Dermis blood vessel endothelial cell (primary cell): ENCODE results near the gene ABHD17C. TPM values are rescaled to one million over a fixed set of nuclear protein-coding genes. Genes with fewer than 3 reads are reported as not detected.
A peak's percentile ranks its signal among the peaks of the same experiment; 100 is the strongest.

Experiments
- DNase-seq: peaks from one replicate; pipeline ENCODE4 v3.0.0; 2010
- total RNA-seq: library from RNA; depleted of rRNA; stranded (reverse); fragments of >200 nt; gene quantifications from 2 replicates; pipeline ENCODE4 v1.2.3, GENCODE V29; 2014

The ABHD17C gene
- total RNA-seq, 1 donor from 2014 or later, result 4.6 TPM

- DNase-seq, result no peak
Measured at GRCh38 chr15:80790236-80790635, 95.1 kb downstream of the ABHD17C start.

- no peak for DNase-seq
Measured at GRCh38 chr15:80791004-80791403, 95.9 kb downstream of the ABHD17C start.

- DNase-seq, result no peak
Measured at GRCh38 chr15:80796407-80796806, 101.3 kb downstream of the ABHD17C start.

- no peak for DNase-seq
Measured at GRCh38 chr15:80798911-80799310, 103.8 kb downstream of the ABHD17C start.

- DNase-seq, result no peak
Measured at GRCh38 chr15:80800067-80800466, 105.0 kb downstream of the ABHD17C start.

- DNase-seq, result peak; percentile 64
Measured at GRCh38 chr15:80801891-80802680, 107.0 kb downstream of the ABHD17C start.

- no peak for DNase-seq
Measured at GRCh38 chr15:80803580-80804525, 108.7 kb downstream of the ABHD17C start.

GRCh38 chr15:80804970-80805495, 109.9 kb downstream of the ABHD17C start:
- no peak for DNase-seq

Other genes with a start within 250 kb of the ABHD17C start
- 0.51 and 0.85 TPM in 2 replicates for gene CEMIP, start 84.1 kb downstream of the ABHD17C start, total RNA-seq